Muscle layer of duodenum (tissue), 2 donors: ENCODE results near the gene PIKFYVE.
"Not testable (repeated sequence)": the region's sequence is repeated elsewhere in the genome, so short reads cannot be mapped to it uniquely, and the experiment has no call there.

Experiments used
- H3K27ac ChIP-seq: one replicate; pipeline ENCODE4 v1.7.0; 2013; ENCODE audit warnings: mild to moderate bottlenecking, low read length
- H3K27me3 ChIP-seq: one replicate; pipeline ENCODE4 v1.7.0; 2013; ENCODE audit warnings: low read depth, mild to moderate bottlenecking, control low read depth, low read length
- H3K36me3 ChIP-seq, 2 donors: one replicate each; pipeline ENCODE4 v1.7.0; 2013; ENCODE audit warnings: low read length in 2 of 2, control low read depth in 1 of 2, mild to moderate bottlenecking in 1 of 2; ENCODE audit not compliant: insufficient read depth in 2 of 2, control insufficient read depth in 1 of 2
- H3K4me1 ChIP-seq, 2 donors: one replicate each; pipeline ENCODE4 v1.7.0; 2013; ENCODE audit warnings: low read length in 2 of 2, mild to moderate bottlenecking in 2 of 2, control low read depth in 1 of 2, moderate library complexity in 1 of 2; ENCODE audit not compliant: insufficient read depth in 2 of 2, control insufficient read depth in 1 of 2
- H3K4me3 ChIP-seq, 2 donors: one replicate each; pipeline ENCODE4 v1.7.0; 2013; ENCODE audit warnings: low read length in 2 of 2, low read depth in 1 of 2, mild to moderate bottlenecking in 1 of 2
- H3K9me3 ChIP-seq, 2 donors: one replicate each; pipeline ENCODE4 v1.7.0; 2013; ENCODE audit warnings: low read length in 2 of 2, control low read depth in 1 of 2, mild to moderate bottlenecking in 1 of 2; ENCODE audit not compliant: control insufficient read depth in 1 of 2
- donor health status: healthy.

The PIKFYVE gene

DNA sequence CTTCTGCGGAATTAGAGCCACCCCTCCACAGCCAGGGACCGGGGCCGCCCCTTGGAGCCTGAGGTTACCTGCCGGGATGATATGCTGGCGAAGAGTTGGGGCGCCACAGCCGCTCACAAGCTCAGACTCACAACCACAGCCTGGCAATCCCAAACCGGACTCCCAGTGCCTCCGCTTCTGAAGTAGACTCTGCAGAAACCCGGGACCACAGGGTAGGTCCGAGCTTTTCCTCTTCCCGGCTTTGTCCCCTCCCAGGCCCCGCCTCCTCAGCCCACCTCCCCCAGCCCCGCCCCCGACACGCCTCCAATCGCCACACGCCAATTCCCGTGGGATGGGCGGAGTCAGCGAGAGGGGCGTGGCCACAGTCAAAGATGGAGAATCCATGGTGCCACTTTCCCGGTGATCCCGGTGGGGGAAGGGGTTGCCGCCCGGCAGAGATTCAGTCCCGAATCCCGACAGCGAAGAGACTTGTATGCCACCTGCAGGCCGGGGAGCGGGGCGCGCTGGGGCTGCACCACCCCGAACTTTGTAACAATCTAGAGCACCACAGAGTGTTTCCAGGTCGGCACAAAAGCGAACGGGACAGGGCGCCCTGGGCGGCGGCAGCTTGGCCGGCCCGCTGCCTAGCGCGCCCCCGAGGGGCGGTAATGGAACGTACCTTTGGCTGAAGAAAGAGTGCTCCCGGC, 11.0 kb upstream of the PIKFYVE start, which contains the start of gene IDH1:
TSS of gene IDH1 (minus strand) at position 201 of the 686 bp plus-strand sequence. CDS start 3,520 bp downstream, outside the sequence.
- Histone ChIP-seq H3K36me3 (peaks cover 10 to 20% of the 10 kb centered on the region in 2 donors), H3K27ac (peak within 1 kb of the TSS; percentile 61), H3K4me1 (peaks cover 19 to 23% of the 10 kb centered on the region in 2 donors), H3K27me3 (no peaks in the 10 kb centered on the region), H3K4me3 (peak within 1 kb of the TSS; percentile 90 to 99), H3K9me3 (no peaks in the 10 kb centered on the region)

DNA sequence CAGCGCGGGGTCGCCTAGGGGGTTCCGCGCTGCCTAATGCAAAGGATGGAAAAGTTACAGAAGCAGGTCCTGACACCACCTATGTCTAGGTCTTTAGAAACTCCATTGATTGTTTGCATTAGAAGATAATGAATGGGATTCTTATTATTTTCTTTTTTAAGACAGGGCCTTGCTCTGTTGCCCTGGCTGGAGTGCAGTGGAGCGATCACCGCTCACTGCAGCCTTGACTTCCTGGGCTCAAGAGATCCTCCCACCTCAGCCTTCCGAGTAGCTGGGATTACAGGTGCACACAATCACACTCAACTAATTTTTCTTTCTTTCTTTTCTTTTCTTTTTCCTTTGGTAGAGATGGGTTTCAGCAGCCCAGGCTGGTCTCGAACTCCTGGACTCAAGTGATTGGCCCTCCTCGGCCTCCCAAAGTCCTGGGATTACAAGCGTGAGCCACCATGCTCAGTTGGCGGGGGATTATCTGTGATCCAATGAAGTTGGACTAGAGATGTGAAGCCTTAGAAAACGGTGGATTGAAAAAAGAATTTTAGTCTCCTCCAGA, 10.4 kb upstream of the PIKFYVE start:
- H3K4me3 ChIP-seq: peak overlapping the region; percentile 90 to 99
- H3K27me3 ChIP-seq: no peaks in the 10 kb centered on the region
- H3K27ac ChIP-seq: peak overlapping the region; percentile 36
- no peaks in the 10 kb centered on the region for H3K9me3 ChIP-seq
- peaks cover 8 to 15% of the 10 kb centered on the region in 2 donors for H3K36me3 ChIP-seq
- peaks cover 19 to 23% of the 10 kb centered on the region in 2 donors for H3K4me1 ChIP-seq

DNA sequence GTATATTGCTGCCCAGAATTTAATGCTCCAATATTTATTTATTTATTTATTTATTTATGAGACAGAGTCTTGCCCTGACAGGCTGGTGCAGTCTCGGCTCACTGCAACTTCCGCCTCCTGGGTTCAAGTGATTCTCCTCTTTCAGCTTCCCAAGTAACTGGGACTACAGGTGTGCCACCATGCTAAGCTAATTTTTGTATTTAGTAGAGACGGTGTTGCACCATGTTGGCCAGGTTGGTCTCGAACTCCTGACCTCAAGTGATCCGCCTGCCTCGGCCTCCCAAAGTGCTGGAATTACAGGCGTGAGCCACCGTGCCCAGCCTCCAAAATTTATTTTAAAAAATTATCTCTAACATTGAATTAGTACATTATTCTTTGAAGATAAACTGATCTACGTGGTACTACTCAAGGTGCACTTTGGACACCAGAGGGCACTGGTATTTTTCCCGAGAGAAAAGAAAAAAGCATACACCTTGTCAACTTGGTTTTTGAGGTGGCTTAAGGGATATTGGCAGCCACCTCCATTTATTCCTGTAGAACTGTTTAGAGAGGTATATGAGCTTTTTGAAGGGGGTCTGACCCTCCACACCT, 9.8 kb upstream of the PIKFYVE start:
- no peak overlapping the region for H3K4me3 ChIP-seq
- no peaks in the 10 kb centered on the region for H3K9me3 ChIP-seq
- no peaks in the 10 kb centered on the region for H3K27me3 ChIP-seq
- peaks cover 19 to 23% of the 10 kb centered on the region in 2 donors for H3K4me1 ChIP-seq
- peaks cover 7 to 11% of the 10 kb centered on the region in 2 donors for H3K36me3 ChIP-seq
- H3K27ac ChIP-seq: no peak overlapping the region

DNA sequence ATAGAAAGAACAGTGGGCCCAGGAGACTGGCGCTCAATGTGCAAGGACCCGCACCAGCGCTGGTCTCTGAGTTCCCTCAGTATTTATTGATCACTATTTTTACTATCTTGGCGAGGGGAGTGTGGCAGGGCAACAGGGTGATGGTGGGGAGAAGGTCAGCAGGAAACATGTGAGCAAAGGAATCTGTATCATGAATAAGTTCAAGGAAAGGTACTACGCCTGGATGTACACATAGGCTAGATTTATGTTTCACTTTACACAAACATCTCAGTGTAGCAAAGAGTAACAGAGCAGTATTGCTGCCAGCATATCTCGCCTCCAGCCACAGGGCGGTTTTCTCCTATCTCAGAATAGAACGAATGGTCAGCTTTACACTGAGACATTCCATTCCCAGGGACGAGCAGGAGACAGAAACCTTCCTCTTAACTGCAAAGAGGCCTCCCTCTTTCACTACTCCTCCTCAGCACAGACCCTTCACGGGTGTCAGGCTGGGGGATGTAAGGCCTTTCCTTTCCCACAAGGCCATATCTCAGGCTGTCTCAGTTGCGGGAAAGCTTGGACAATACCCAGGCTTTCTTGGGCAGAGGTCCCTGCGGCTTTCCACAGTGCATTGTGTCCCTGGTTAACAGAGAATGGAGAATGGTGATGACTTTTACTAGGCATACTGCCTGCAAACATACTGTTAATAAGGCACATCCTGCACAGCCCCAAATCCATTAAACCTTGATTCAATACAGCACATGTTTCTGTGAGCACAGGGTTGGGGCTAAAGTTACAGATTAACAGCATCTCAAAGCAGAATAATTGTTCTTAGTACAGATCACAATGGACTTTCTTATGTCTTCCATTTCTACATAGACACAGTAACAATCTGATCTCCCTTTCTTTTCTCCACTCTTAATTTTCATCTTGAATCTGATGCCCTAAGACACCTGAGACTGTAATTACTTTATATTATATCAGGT, 8.9 kb upstream of the PIKFYVE start:
- H3K27me3 ChIP-seq, H3K27ac ChIP-seq, H3K4me3 ChIP-seq: not testable (repeated sequence)

DNA sequence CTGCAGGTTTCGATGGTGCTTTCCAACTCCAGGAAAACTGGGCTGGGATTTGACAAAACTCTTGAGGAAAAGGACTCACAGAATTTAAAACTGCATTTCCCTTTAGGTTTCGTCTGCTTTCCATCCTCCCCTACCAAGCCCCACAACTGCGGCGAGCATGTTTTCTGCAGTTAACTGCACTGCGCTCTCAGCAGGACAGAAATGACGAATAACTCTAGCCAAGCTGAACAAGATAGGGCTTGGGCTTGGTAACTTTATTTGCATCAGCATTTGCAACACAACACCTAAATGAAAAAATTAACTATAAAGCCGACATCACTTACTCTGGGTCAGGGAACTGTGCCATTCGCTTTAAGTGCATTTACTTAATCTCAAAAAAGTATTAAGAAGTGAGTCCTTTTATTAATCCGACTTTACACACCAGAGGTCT, 669 bp upstream of the PIKFYVE start:
- Histone ChIP-seq H3K27me3 (no peaks in the 10 kb centered on the region), H3K4me1 (peaks cover 9 to 37% of the 10 kb centered on the region in 2 donors), H3K9me3 (no peaks in the 10 kb centered on the region), H3K27ac (peak overlapping the region; percentile 88), H3K36me3 (no peaks in the 10 kb centered on the region), H3K4me3 (peak overlapping the region; percentile 87 to 93)

More for the DNA sequence above, 8.9 kb upstream of the PIKFYVE start:
- not testable (repeated sequence) for H3K9me3 ChIP-seq, H3K36me3 ChIP-seq
- H3K4me1 ChIP-seq: peaks cover 17 to 18% of the 10 kb centered on the region in 2 donors

DNA sequence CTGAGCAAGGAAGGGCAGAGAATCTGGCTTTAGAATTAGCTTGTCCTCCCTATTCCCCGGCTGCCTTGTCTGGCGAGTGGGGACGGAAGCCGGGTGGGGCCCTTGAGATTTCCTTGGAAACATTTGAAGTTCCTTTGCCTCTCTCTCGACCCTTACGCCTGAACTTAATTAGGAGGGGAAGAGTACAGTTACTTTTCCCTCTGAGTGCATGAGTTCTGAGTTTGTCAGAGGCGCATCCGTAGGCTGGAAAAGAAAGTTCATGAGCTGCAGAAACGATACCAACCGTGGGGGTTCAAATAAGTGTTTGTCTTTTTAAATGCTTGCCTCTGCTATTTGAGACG, 468 bp downstream of the PIKFYVE start:
- Histone ChIP-seq H3K36me3 (peaks cover 0 to 3% of the 10 kb centered on the region in 2 donors), H3K27ac (peak overlapping the region; percentile 96), H3K27me3 (no peaks in the 10 kb centered on the region), H3K9me3 (no peaks in the 10 kb centered on the region), H3K4me1 (peaks cover 9 to 37% of the 10 kb centered on the region in 2 donors), H3K4me3 (peak overlapping the region; percentile 87 to 93)

DNA sequence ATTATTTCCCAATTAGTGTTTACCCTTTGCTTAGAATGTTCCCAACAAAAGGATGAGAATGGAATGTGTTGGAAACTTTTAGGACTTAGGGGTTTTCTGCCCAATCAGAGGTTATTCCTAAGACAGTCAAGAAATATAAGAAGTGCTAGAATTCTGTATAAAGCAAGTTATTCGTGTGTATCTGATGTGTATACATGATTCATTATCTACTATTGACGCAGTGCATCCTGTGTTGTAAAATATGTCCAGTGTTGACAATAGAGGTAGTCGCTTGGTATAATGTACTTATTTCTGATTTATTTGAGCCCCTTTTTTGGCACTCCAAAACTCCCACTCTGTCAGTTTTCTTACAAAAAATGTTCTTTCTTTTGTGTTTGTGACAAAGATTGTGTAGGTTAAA, 881 bp downstream of the PIKFYVE start:
- Histone ChIP-seq H3K27ac (peak overlapping the region; percentile 96), H3K4me1 (peaks cover 9 to 37% of the 10 kb centered on the region in 2 donors), H3K27me3 (no peaks in the 10 kb centered on the region), H3K36me3 (peaks cover 0 to 6% of the 10 kb centered on the region in 2 donors), H3K9me3 (no peaks in the 10 kb centered on the region), H3K4me3 (peak overlapping the region; percentile 87 to 93)

DNA sequence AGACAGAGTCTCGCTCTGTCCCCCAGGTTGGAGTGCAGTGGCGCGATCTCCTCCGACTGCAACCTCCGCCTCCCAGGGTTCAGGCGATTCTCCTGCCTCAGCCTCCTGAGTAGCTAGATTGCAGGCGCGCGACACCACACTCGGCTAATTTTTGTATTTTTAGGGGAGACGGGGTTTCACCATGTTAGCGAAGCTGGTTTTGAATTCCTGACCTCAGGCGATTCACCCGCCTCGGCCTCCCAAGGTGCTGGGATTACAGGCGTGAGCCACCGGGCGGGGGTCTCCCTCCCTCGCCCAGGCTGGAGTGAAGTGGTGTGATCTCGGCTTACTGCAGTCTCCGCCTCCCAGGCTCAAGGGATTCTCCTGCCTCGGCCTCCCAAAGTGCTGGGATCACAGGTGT, 1.5 kb downstream of the PIKFYVE start:
- not testable (repeated sequence) for H3K27ac ChIP-seq
- peak overlapping the region in 1 of 2 donors; percentile 87 for H3K4me3 ChIP-seq

DNA sequence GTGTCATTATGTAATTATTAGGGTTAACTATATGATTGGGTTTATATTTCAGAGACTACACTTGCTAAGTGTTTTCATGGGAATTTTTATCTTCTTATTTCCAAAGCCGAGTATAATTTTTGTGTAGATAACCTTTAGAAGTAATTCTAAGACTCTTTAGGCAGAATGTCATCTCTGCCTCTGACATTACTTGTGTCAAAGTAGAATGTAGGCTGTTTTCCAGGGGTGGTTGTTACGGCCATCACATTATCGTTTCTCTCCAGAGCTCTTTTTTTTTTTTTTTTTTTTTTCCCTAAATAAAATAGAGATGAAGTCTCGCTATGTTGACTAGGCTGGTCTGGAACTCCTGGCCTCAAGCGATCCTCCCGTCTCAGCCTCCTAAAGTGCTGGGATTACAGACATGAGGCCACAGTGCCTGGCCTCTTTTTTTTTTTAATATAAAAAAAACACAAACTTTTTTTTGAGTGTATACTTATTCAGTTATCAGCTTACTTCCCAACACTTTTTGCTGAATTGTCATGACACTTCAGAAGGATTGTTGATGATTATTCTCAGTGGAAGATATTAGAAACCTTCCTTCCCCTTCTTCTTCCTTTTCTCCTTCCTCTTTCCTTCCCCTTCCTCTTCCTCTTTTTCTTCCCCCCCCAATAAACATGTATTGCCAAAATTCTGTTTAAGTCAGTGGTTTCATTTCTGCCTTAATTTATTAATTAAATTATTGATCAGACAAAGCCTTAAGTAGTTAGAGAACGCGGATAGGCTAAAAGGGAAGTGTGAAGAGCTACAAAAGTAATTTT, 2.3 kb downstream of the PIKFYVE start:
- Histone ChIP-seq H3K27me3 (no peaks in the 10 kb centered on the region), H3K36me3 (peaks cover 0 to 7% of the 10 kb centered on the region in 2 donors), H3K27ac (no peak overlapping the region), H3K4me3 (no peak overlapping the region), H3K4me1 (peaks cover 9 to 37% of the 10 kb centered on the region in 2 donors), H3K9me3 (no peaks in the 10 kb centered on the region)

More for the DNA sequence above, 1.5 kb downstream of the PIKFYVE start:
- H3K4me1 ChIP-seq: peaks cover 9 to 37% of the 10 kb centered on the region in 2 donors
- not testable (repeated sequence) for H3K9me3 ChIP-seq, H3K27me3 ChIP-seq, H3K36me3 ChIP-seq

DNA sequence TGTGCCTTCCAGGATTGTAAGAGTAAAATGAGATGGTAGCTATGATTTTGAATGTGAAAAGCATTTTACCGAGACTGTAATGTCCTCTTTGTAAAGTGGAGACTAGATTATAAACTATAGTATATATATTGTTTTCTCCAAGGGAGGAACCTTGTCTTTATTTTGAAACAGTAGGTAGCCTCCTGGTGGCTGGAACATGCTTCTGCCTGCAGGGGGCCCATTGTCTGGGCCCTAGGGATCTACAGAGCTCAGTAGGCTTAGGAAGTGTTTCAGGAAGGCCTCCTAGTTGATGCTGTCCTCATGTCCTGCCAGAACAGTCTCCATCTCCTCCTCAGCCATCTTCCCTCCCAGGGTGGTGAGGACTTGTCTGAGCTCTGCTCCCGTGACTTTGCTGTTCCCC, 3.0 kb downstream of the PIKFYVE start:
- no peak overlapping the region for H3K4me3 ChIP-seq
- peaks cover 9 to 37% of the 10 kb centered on the region in 2 donors for H3K4me1 ChIP-seq
- no peak overlapping the region for H3K27ac ChIP-seq
- H3K27me3 ChIP-seq: no peaks in the 10 kb centered on the region
- peaks cover 7 to 14% of the 10 kb centered on the region in 2 donors for H3K36me3 ChIP-seq
- no peaks in the 10 kb centered on the region for H3K9me3 ChIP-seq
